CD8-positive, alpha-beta memory T cell (primary cell): ENCODE data around the gene QSOX2. TPM values are rescaled to one million over a fixed set of nuclear protein-coding genes. Genes with fewer than 3 reads are reported as not detected.

Source experiments
- CTCF ChIA-PET: fragments of 350-600 bp; sonication (Branson Sonifier 250); formaldehyde crosslinking; loops from one replicate; lab custom pipeline; 2021; ENCODE audit warnings: antibody characterized with exemption; lab: Charles Lee
- POLR2A ChIA-PET: fragments of 350-600 bp; sonication (Branson Sonifier 250); formaldehyde crosslinking; loops from one replicate; lab custom pipeline; 2021; ENCODE audit warnings: antibody characterized with exemption; lab: Charles Lee
- DNase-seq, 5 donors: peaks; one replicate each; pipeline versions ENCODE4 v3.0.0 to v3.0.0-alpha.2; 2020 to 2022; ENCODE audit warnings: mixed read lengths in 1 of 5
- H3K27ac ChIP-seq: one replicate; pipeline ENCODE4 v1.7.0; 2013; ENCODE audit warnings: low read depth, mild to moderate bottlenecking, low read length, moderate library complexity
- H3K27me3 ChIP-seq: 2 replicates; pipeline ENCODE4 v1.7.0; 2013; ENCODE audit warnings: low read length, mild to moderate bottlenecking; ENCODE audit not compliant: insufficient read depth, poor library complexity, severe bottlenecking
- H3K36me3 ChIP-seq: 2 replicates; pipeline ENCODE4 v1.7.0; 2013; ENCODE audit warnings: mild to moderate bottlenecking, low read length, moderate library complexity; ENCODE audit not compliant: insufficient read depth
- H3K4me1 ChIP-seq: 2 replicates; pipeline ENCODE4 v1.7.0; 2013; ENCODE audit warnings: mild to moderate bottlenecking, low read length, moderate library complexity; ENCODE audit not compliant: insufficient read depth
- H3K4me3 ChIP-seq: 2 replicates; pipeline ENCODE4 v1.7.0; 2013; ENCODE audit warnings: mild to moderate bottlenecking, low read length
- H3K9me3 ChIP-seq: 2 replicates; pipeline ENCODE4 v1.7.0; 2013; ENCODE audit warnings: mild to moderate bottlenecking, low read length
- H3K27ac Mint-ChIP-seq, 8 donors: one replicate each; pipeline ENCODE4 v1.8.0; 2020 to 2021; ENCODE audit warnings: mixed read lengths in 8 of 8, mild to moderate bottlenecking in 6 of 8, inconsistent platforms in 3 of 8, moderate library complexity in 3 of 8
- H3K27me3 Mint-ChIP-seq, 2 donors: one replicate each; pipeline ENCODE4 v1.8.0; 2020 to 2021; ENCODE audit warnings: mixed read lengths in 2 of 2, mild to moderate bottlenecking in 1 of 2, moderate library complexity in 1 of 2
- H3K36me3 Mint-ChIP-seq, 3 donors: one replicate each; pipeline ENCODE4 v1.8.0; 2020 to 2021; ENCODE audit warnings: mixed read lengths in 3 of 3, inconsistent platforms in 1 of 3, mild to moderate bottlenecking in 1 of 3
- H3K4me1 Mint-ChIP-seq, 3 donors: one replicate each; pipeline ENCODE4 v1.8.0; 2020 to 2021; ENCODE audit warnings: mixed read lengths in 3 of 3, inconsistent platforms in 1 of 3, mild to moderate bottlenecking in 1 of 3
- H3K4me3 Mint-ChIP-seq, 7 donors: one replicate each; pipeline ENCODE4 v1.8.0; 2020 to 2021; ENCODE audit warnings: mixed read lengths in 7 of 7, mild to moderate bottlenecking in 6 of 7, moderate library complexity in 4 of 7, inconsistent platforms in 2 of 7
- H3K9me3 Mint-ChIP-seq, 5 donors: one replicate each; pipeline ENCODE4 v1.8.0; 2020 to 2022; ENCODE audit warnings: mixed read lengths in 5 of 5, mild to moderate bottlenecking in 3 of 5, moderate library complexity in 2 of 5, inconsistent platforms in 1 of 5
- polyA plus RNA-seq: library from polyadenylated mRNA; unstranded; fragments of 300-500 nt; fragmentation: Illumina TruSeq; gene quantifications from one replicate; pipeline ENCODE4 v1.2.3, GENCODE V29; 2021
- total RNA-seq, 2 experiments: library from RNA; stranded (reverse); gene quantifications; one replicate each; pipeline ENCODE4 v1.2.3, GENCODE V29; 2021

The QSOX2 gene
- total and polyA plus RNA-seq, 3 experiments from 2014 or later = 0.66 to 15.3 (median 14.6) TPM

GRCh38 chr9:136196404-136197083 lies 49.1 kb downstream of the QSOX2 start:
- Mint-ChIP-seq H3K4me3 (peak overlapping the region in 1 of 7 donors; percentile 32), H3K36me3 (no peaks in the 10 kb centered on the region), H3K4me1 (peaks cover 2 to 12% (median 4%) of the 10 kb centered on the region in 3 donors), H3K27me3 (peaks cover 25 to 38% of the 10 kb centered on the region in 2 donors), H3K9me3 (no peaks in the 10 kb centered on the region), H3K27ac (peak overlapping the region in 1 of 8 donors; percentile 20)
- H3K36me3 ChIP-seq = no peaks in the 10 kb centered on the region
- peaks cover 36% of the 10 kb centered on the region for H3K27me3 ChIP-seq
- no peaks in the 10 kb centered on the region for H3K4me1 ChIP-seq
- CTCF ChIA-PET = no interaction called here
- H3K4me3 ChIP-seq = no peak overlapping the region
- POLR2A ChIA-PET = no interaction called here
- no peak for DNase-seq
- no peaks in the 10 kb centered on the region for H3K9me3 ChIP-seq
- H3K27ac ChIP-seq = no peak overlapping the region

- CTCF ChIA-PET = no interaction called here
- Mint-ChIP-seq H3K27me3 (peaks cover 22 to 44% of the 10 kb centered on the region in 2 donors), H3K4me1 (peaks cover 2 to 12% (median 4%) of the 10 kb centered on the region in 3 donors), H3K36me3 (no peaks in the 10 kb centered on the region), H3K27ac (no peak overlapping the region), H3K4me3 (no peak overlapping the region), H3K9me3 (no peaks in the 10 kb centered on the region)
- no peaks in the 10 kb centered on the region for H3K9me3 ChIP-seq
- DNase-seq = no peak
- no peaks in the 10 kb centered on the region for H3K4me1 ChIP-seq
- H3K4me3 ChIP-seq = no peak overlapping the region
- no peak overlapping the region for H3K27ac ChIP-seq
- POLR2A ChIA-PET = no interaction called here
- no peaks in the 10 kb centered on the region for H3K36me3 ChIP-seq
- H3K27me3 ChIP-seq = peaks cover 32% of the 10 kb centered on the region
Observed at GRCh38 chr9:136194540-136194939, 51.1 kb downstream of the QSOX2 start.

- Mint-ChIP-seq H3K27ac (no peak overlapping the region), H3K4me3 (no peak overlapping the region), H3K27me3 (peaks cover 25 to 46% of the 10 kb centered on the region in 2 donors), H3K36me3 (no peaks in the 10 kb centered on the region), H3K4me1 (peaks cover 2 to 12% (median 4%) of the 10 kb centered on the region in 3 donors), H3K9me3 (no peaks in the 10 kb centered on the region)
- Histone ChIP-seq H3K36me3 (no peaks in the 10 kb centered on the region), H3K4me3 (no peak overlapping the region), H3K27me3 (peaks cover 32% of the 10 kb centered on the region), H3K27ac (no peak overlapping the region), H3K9me3 (no peaks in the 10 kb centered on the region), H3K4me1 (no peaks in the 10 kb centered on the region)
- DNase-seq = no peak
- ChIA-PET POLR2A (no interaction called here), CTCF (no interaction called here)
Observed at GRCh38 chr9:136193891-136194279, 51.7 kb downstream of the QSOX2 start.

GRCh38 chr9:136193127-136193890 lies 52.3 kb downstream of the QSOX2 start:
- Mint-ChIP-seq H3K4me1 (peaks cover 2 to 12% (median 4%) of the 10 kb centered on the region in 3 donors), H3K27ac (no peak overlapping the region), H3K27me3 (peaks cover 25 to 43% of the 10 kb centered on the region in 2 donors), H3K4me3 (no peak overlapping the region), H3K36me3 (no peaks in the 10 kb centered on the region), H3K9me3 (no peaks in the 10 kb centered on the region)
- ChIA-PET CTCF (no interaction called here), POLR2A (no interaction called here)
- Histone ChIP-seq H3K4me3 (no peak overlapping the region), H3K36me3 (no peaks in the 10 kb centered on the region), H3K27ac (no peak overlapping the region), H3K4me1 (no peaks in the 10 kb centered on the region), H3K9me3 (no peaks in the 10 kb centered on the region), H3K27me3 (peaks cover 32% of the 10 kb centered on the region)
- no peak for DNase-seq

- Histone ChIP-seq H3K27me3 (peaks cover 24% of the 10 kb centered on the region), H3K36me3 (no peaks in the 10 kb centered on the region), H3K27ac (no peak overlapping the region), H3K4me1 (no peaks in the 10 kb centered on the region), H3K9me3 (no peaks in the 10 kb centered on the region), H3K4me3 (no peak overlapping the region)
- DNase-seq = no peak
- CTCF ChIA-PET = no interaction called here
- Mint-ChIP-seq H3K27me3 (peaks cover 25 to 41% of the 10 kb centered on the region in 2 donors), H3K36me3 (no peaks in the 10 kb centered on the region), H3K4me3 (no peak overlapping the region), H3K4me1 (peaks cover 2 to 9% (median 4%) of the 10 kb centered on the region in 3 donors), H3K9me3 (no peaks in the 10 kb centered on the region), H3K27ac (no peak overlapping the region)
- POLR2A ChIA-PET = no interaction called here
Observed at GRCh38 chr9:136192289-136193126, 53.1 kb downstream of the QSOX2 start.

- Mint-ChIP-seq H3K27ac (no peak overlapping the region), H3K9me3 (no peaks in the 10 kb centered on the region), H3K36me3 (no peaks in the 10 kb centered on the region), H3K4me1 (peaks cover 2 to 9% (median 3%) of the 10 kb centered on the region in 3 donors), H3K4me3 (no peak overlapping the region), H3K27me3 (peaks cover 25 to 46% of the 10 kb centered on the region in 2 donors)
- ChIA-PET POLR2A (no interaction called here), CTCF (no interaction called here)
- Histone ChIP-seq H3K4me3 (no peak overlapping the region), H3K36me3 (no peaks in the 10 kb centered on the region), H3K9me3 (no peaks in the 10 kb centered on the region), H3K27ac (no peak overlapping the region), H3K4me1 (no peaks in the 10 kb centered on the region), H3K27me3 (peaks cover 22% of the 10 kb centered on the region)
- no peak for DNase-seq
Observed at GRCh38 chr9:136191960-136192286, 53.7 kb downstream of the QSOX2 start.

- H3K4me3 Mint-ChIP-seq = no peak overlapping the region
- H3K4me1 Mint-ChIP-seq = peaks cover 0 to 3% (median 0%) of the 10 kb centered on the region in 3 donors
- H3K4me3 ChIP-seq = no peak overlapping the region
- peaks cover 17% of the 10 kb centered on the region for H3K27me3 ChIP-seq
- no peaks in the 10 kb centered on the region for H3K9me3 ChIP-seq
- no peak overlapping the region for H3K27ac ChIP-seq
- no peak overlapping the region for H3K27ac Mint-ChIP-seq
- POLR2A ChIA-PET = no interaction called here
- DNase-seq = no peak
- CTCF ChIA-PET = no interaction called here
- peaks cover 0 to under 1% (median 0%) of the 10 kb centered on the region in 5 donors for H3K9me3 Mint-ChIP-seq
- no peaks in the 10 kb centered on the region for H3K36me3 Mint-ChIP-seq
- peaks cover 20 to 46% of the 10 kb centered on the region in 2 donors for H3K27me3 Mint-ChIP-seq
- no peaks in the 10 kb centered on the region for H3K4me1 ChIP-seq
- H3K36me3 ChIP-seq = no peaks in the 10 kb centered on the region
Observed at GRCh38 chr9:136191099-136191959, 54.3 kb downstream of the QSOX2 start.
